ENCODE data around the gene APBA1.
"Not testable (repeated sequence)": the region's sequence is repeated elsewhere in the genome, so short reads cannot be mapped to it uniquely, and the experiment has no call there.

APBA1 gene

GRCh38 chr9:69602773-69603172, 69.4 kb downstream of the APBA1 start:
- H3K4me1 ChIP-seq: peaks cover 0 to 23% (median 6%) of the 10 kb centered on the region in 4 donors
- intact Hi-C loops (cut with DNase I; ENCODE audit: low total_unique reads): no loop called here
- H3K4me3 ChIP-seq: no peak overlapping the region
- H3K9me3 ChIP-seq: no peaks in the 10 kb centered on the region
- no peak overlapping the region for H3K27ac ChIP-seq
- no peak for TF ChIP-seq CTCF (IDR thresholded peaks at IDR 0.05)
- H3K27me3 ChIP-seq: no peaks in the 10 kb centered on the region
- H3K36me3 ChIP-seq: no peaks in the 10 kb centered on the region
- DNase-seq: no peak

- no peak for DNase-seq
- Histone ChIP-seq H3K27ac (no peak overlapping the region), H3K27me3 (no peaks in the 10 kb centered on the region), H3K4me3 (no peak overlapping the region), H3K36me3 (no peaks in the 10 kb centered on the region), H3K4me1 (peaks cover 0 to 23% (median 6%) of the 10 kb centered on the region in 4 donors), H3K9me3 (no peaks in the 10 kb centered on the region)
- no peak for TF ChIP-seq CTCF (IDR thresholded peaks at IDR 0.05)
- intact Hi-C loops (cut with DNase I; ENCODE audit: low total_unique reads): no loop called here
Observed at GRCh38 chr9:69601698-69602097, 70.5 kb downstream of the APBA1 start.

GRCh38 chr9:69600314-69601047, 71.7 kb downstream of the APBA1 start:
- H3K4me3 ChIP-seq: no peak overlapping the region
- H3K27me3 ChIP-seq: no peaks in the 10 kb centered on the region
- DNase-seq: no peak
- no peak overlapping the region for H3K27ac ChIP-seq
- H3K9me3 ChIP-seq: no peaks in the 10 kb centered on the region
- intact Hi-C loops (cut with DNase I; ENCODE audit: low total_unique reads): no loop called here
- H3K36me3 ChIP-seq: no peaks in the 10 kb centered on the region
- peaks cover 0 to 23% (median 6%) of the 10 kb centered on the region in 4 donors for H3K4me1 ChIP-seq
- TF ChIP-seq CTCF (IDR thresholded peaks at IDR 0.05): no peak

- Histone ChIP-seq H3K36me3 (no peaks in the 10 kb centered on the region), H3K9me3 (no peaks in the 10 kb centered on the region), H3K27me3 (no peaks in the 10 kb centered on the region), H3K27ac (no peak overlapping the region), H3K4me1 (peaks cover 0 to 23% (median 6%) of the 10 kb centered on the region in 4 donors), H3K4me3 (no peak overlapping the region)
- intact Hi-C loops (cut with DNase I; ENCODE audit: low total_unique reads): no loop called here
- TF ChIP-seq CTCF (IDR thresholded peaks at IDR 0.05): no peak
- DNase-seq: no peak
Observed at GRCh38 chr9:69599232-69599971, 72.8 kb downstream of the APBA1 start.

- H3K4me3 ChIP-seq; H3K9me3 ChIP-seq; H3K36me3 ChIP-seq; DNase-seq; H3K27ac ChIP-seq; H3K27me3 ChIP-seq; intact Hi-C loops (cut with DNase I; ENCODE audit: low total_unique reads): not testable (repeated sequence)
- peaks cover 0 to 12% (median 5%) of the 10 kb centered on the region in 4 donors for H3K4me1 ChIP-seq
Observed at GRCh38 chr9:69596906-69597305, 75.3 kb downstream of the APBA1 start.

- Histone ChIP-seq H3K36me3 (no peaks in the 10 kb centered on the region), H3K4me1 (no peaks in the 10 kb centered on the region), H3K9me3 (no peaks in the 10 kb centered on the region), H3K4me3 (no peak overlapping the region), H3K27ac (no peak overlapping the region), H3K27me3 (no peaks in the 10 kb centered on the region)
- no peak for TF ChIP-seq CTCF (IDR thresholded peaks at IDR 0.05)
- intact Hi-C loops (cut with DNase I; ENCODE audit: low total_unique reads): no loop called here
- no peak for DNase-seq
Observed at GRCh38 chr9:69594180-69594579, 78.0 kb downstream of the APBA1 start.

Measured in tibial artery (tissue), 4 donors.